MV-4-11 (cell line): ENCODE measurements around the gene MYPN.
"Not testable (repeated sequence)": the region's sequence is repeated elsewhere in the genome, so short reads cannot be mapped to it uniquely, and the experiment has no call there.

Source experiments
- DNase-seq: peaks from one replicate; lab custom pipeline; 2025; lab: John Stamatoyannopoulos, UW

The MYPN gene

GRCh38 chr10:68135362-68135761, 26.1 kb downstream of the MYPN start:
- no peak for DNase-seq

GRCh38 chr10:68135922-68136792, 26.9 kb downstream of the MYPN start:
- no peak for DNase-seq

GRCh38 chr10:68137171-68137570, 27.9 kb downstream of the MYPN start:
- DNase-seq = no peak

- DNase-seq = no peak
Observed at GRCh38 chr10:68138526-68138925, 29.2 kb downstream of the MYPN start.

GRCh38 chr10:68139448-68140272, 30.4 kb downstream of the MYPN start:
- no peak for DNase-seq

- no peak for DNase-seq
Observed at GRCh38 chr10:68142761-68143160, 33.5 kb downstream of the MYPN start.

GRCh38 chr10:68144709-68145108, 35.4 kb downstream of the MYPN start:
- DNase-seq = no peak

- no peak for DNase-seq
Observed at GRCh38 chr10:68145705-68146104, 36.4 kb downstream of the MYPN start.

- no peak for DNase-seq
Observed at GRCh38 chr10:68146133-68146532, 36.8 kb downstream of the MYPN start.

GRCh38 chr10:68151453-68151852, 42.2 kb downstream of the MYPN start:
- DNase-seq = no peak

- peak; percentile 15 for DNase-seq
Observed at GRCh38 chr10:68153473-68154210, 44.4 kb downstream of the MYPN start.

GRCh38 chr10:68154211-68154497, 44.9 kb downstream of the MYPN start:
- DNase-seq = no peak

- DNase-seq = no peak
Observed at GRCh38 chr10:68155615-68156210, 46.4 kb downstream of the MYPN start.

GRCh38 chr10:68156373-68157185, 47.3 kb downstream of the MYPN start:
- peak; percentile 48 for DNase-seq

- DNase-seq = not testable (repeated sequence)
Observed at GRCh38 chr10:68157522-68157921, 48.2 kb downstream of the MYPN start.

GRCh38 chr10:68158031-68158430, 48.7 kb downstream of the MYPN start:
- no peak for DNase-seq

GRCh38 chr10:68163735-68164134, 54.4 kb downstream of the MYPN start:
- peak; percentile 27 for DNase-seq

- DNase-seq = no peak
Observed at GRCh38 chr10:68165643-68166042, 56.4 kb downstream of the MYPN start.

- DNase-seq = no peak
Observed at GRCh38 chr10:68166871-68167585, 57.7 kb downstream of the MYPN start.

GRCh38 chr10:68167586-68168189, 58.4 kb downstream of the MYPN start:
- DNase-seq = no peak
